ENCODE measurements around the gene SPON2. TPM values are rescaled to one million over a fixed set of nuclear protein-coding genes. Genes with fewer than 3 reads are reported as not detected.

The SPON2 gene
- total and polyA plus RNA-seq, 2 of the 4 experiments (the other 2 are of a cell fraction), result 21.1 to 177 TPM

DNA sequence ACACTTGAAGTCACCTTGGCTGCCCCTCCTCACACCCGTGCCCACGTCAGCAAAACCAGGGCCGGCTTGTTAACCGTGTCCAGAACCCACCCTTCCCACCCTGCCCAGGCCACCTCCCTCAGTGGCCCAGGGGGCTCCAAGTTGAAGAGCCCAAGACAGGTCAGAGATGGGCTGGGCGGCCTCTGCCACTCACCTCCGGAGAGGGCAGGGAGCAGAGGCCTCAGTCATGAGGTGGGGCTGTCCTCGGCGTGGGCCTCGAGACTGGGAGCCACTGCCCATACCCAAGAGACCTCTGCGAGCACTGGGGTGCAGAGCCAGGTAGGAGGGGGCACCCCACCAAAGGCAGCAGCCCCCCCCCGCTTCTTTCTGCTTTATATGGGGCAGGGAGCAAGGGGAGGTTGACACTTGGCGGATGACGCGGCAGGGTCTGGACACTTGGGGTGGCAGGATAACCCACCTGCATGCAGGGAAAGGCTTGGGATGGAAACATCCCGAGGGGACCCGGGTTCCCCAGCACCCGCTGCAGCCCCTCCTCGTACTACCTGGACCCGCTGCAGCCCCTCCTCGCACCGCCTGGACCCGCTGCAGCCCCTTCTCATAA is 38.0 kb upstream of the SPON2 start:
- CTCF ChIA-PET, result no interaction called here
- Histone ChIP-seq H2BK5ac (ENCODE audit: low read depth, low read length, poor library complexity, severe bottlenecking) (peak overlapping the region; percentile 77), H3K4me1 (ENCODE audit: control insufficient read depth, insufficient read depth, low read length) (peaks cover 34% of the 10 kb centered on the region), H3K4ac (ENCODE audit: low read depth, low read length) (peak overlapping the region; percentile 95), H2BK20ac (ENCODE audit: low read depth, low read length) (peak overlapping the region; percentile 67), H3K56ac (ENCODE audit: extremely low read depth, insufficient read depth, low read length) (peak overlapping the region; percentile 58; the same call in 1 of the 2 replicates), H3K27me3 (ENCODE audit: control insufficient read depth, insufficient read depth, low read length) (no peaks in the 10 kb centered on the region), H4K5ac (ENCODE audit: low read depth, low read length) (peak overlapping the region; percentile 83), H2BK15ac (ENCODE audit: low read depth, low read length) (no peak overlapping the region), H3K9me3 (ENCODE audit: control insufficient read depth, insufficient read depth, low read length) (no peaks in the 10 kb centered on the region), H3K27ac (ENCODE audit: insufficient read depth, low read length) (peak overlapping the region; percentile 83), H3K4me2 (ENCODE audit: low read depth, low read length) (peak overlapping the region; percentile 42; the same call in 1 of the 2 replicates), H4K8ac (ENCODE audit: low read depth in 2 of 2, low read length in 2 of 2) (peak overlapping the region; percentile 19 to 88; a peak in 2 of 4 replicates), H2AK5ac (ENCODE audit: low read depth, low read length) (peak overlapping the region; percentile 90), H3K23ac (ENCODE audit: low read depth, low read length) (peak overlapping the region; percentile 84; the same call in 1 of the 2 replicates), H3K9me1 (ENCODE audit: insufficient read depth, low read length) (peaks cover 13% of the 10 kb centered on the region), H4K91ac (ENCODE audit: insufficient read depth, low read depth, low read length) (peak overlapping the region; percentile 88), H3K36me3 (ENCODE audit: control insufficient read depth, insufficient read depth, low read length) (peaks cover 45% of the 10 kb centered on the region), H3K79me1 (ENCODE audit: low read depth in 1 of 2, low read length in 2 of 2) (peaks cover 0 to 34% of the 10 kb centered on the region in 2 experiments; a peak in 3 of 4 replicates), H2AFZ (replicated peaks; ENCODE audit: low read length, poor library complexity) (peak overlapping the region; percentile 61), H2AK9ac (replicated peaks; ENCODE audit: low read depth, low read length, poor library complexity) (peak overlapping the region; percentile 59), H2BK120ac (ENCODE audit: low read depth, low read length) (peak overlapping the region; percentile 82), H4K20me1 (ENCODE audit: insufficient read depth, low read length) (no peaks in the 10 kb centered on the region), H3K9ac (ENCODE audit: low read depth, low read length) (peak overlapping the region; percentile 61), H3K4me3 (ENCODE audit: insufficient read depth, low read depth, low read length) (no peak overlapping the region), H3K14ac (replicated peaks; ENCODE audit: low read depth, low read length) (peak overlapping the region; percentile 91), H3K18ac (ENCODE audit: low read depth, low read length) (peak overlapping the region; percentile 74)
- dilution Hi-C loops (cut with HindIII; ENCODE audit: low sequenced_read_pairs, unreplicated experiment), result no loop called here
- POLR2A ChIA-PET (ENCODE audit: unreplicated experiment), result no interaction called here
- TF ChIP-seq BHLHE40 (IDR thresholded peaks at IDR 0.05; ENCODE audit: low read depth, low read length) (no peak), CHD1 (IDR thresholded peaks at IDR 0.05; ENCODE audit: low read depth, low read length) (no peak), CEBPB (IDR thresholded peaks at IDR 0.05; ENCODE audit: low read depth, low read length) (no peak), RFX5 (IDR thresholded peaks at IDR 0.05; ENCODE audit: low read depth, low read length) (no peak), FOS (IDR thresholded peaks at IDR 0.05; ENCODE audit: low read depth, low read length) (no peak), MAZ (IDR thresholded peaks at IDR 0.05; ENCODE audit: borderline replicate concordance, low read depth, low read length) (no peak), MXI1 (IDR thresholded peaks at IDR 0.05; ENCODE audit: borderline replicate concordance, low read depth, low read length) (no peak), POLR2A (IDR thresholded peaks at IDR 0.05; ENCODE audit: low read depth, low read length) (no peak), SMC3 (IDR thresholded peaks at IDR 0.05; ENCODE audit: low read depth, low read length) (no peak), NFE2L2 (IDR thresholded peaks at IDR 0.05; ENCODE audit: low read depth, low read length) (no peak)
- TF ChIP-seq, protein P1, sequence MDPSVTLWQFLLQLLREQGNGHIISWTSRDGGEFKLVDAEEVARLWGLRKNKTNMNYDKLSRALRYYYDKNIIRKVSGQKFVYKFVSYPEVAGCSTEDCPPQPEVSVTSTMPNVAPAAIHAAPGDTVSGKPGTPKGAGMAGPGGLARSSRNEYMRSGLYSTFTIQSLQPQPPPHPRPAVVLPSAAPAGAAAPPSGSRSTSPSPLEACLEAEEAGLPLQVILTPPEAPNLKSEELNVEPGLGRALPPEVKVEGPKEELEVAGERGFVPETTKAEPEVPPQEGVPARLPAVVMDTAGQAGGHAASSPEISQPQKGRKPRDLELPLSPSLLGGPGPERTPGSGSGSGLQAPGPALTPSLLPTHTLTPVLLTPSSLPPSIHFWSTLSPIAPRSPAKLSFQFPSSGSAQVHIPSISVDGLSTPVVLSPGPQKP (IDR thresholded peaks at IDR 0.05; ENCODE audit: borderline replicate concordance, low read depth, low read length), result no peak
- TF ChIP-seq, protein P2, sequence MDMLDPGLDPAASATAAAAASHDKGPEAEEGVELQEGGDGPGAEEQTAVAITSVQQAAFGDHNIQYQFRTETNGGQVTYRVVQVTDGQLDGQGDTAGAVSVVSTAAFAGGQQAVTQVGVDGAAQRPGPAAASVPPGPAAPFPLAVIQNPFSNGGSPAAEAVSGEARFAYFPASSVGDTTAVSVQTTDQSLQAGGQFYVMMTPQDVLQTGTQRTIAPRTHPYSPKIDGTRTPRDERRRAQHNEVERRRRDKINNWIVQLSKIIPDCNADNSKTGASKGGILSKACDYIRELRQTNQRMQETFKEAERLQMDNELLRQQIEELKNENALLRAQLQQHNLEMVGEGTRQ (IDR thresholded peaks at IDR 0.05; ENCODE audit: low read depth, low read length), result no peak
- TF ChIP-seq, protein P3, sequence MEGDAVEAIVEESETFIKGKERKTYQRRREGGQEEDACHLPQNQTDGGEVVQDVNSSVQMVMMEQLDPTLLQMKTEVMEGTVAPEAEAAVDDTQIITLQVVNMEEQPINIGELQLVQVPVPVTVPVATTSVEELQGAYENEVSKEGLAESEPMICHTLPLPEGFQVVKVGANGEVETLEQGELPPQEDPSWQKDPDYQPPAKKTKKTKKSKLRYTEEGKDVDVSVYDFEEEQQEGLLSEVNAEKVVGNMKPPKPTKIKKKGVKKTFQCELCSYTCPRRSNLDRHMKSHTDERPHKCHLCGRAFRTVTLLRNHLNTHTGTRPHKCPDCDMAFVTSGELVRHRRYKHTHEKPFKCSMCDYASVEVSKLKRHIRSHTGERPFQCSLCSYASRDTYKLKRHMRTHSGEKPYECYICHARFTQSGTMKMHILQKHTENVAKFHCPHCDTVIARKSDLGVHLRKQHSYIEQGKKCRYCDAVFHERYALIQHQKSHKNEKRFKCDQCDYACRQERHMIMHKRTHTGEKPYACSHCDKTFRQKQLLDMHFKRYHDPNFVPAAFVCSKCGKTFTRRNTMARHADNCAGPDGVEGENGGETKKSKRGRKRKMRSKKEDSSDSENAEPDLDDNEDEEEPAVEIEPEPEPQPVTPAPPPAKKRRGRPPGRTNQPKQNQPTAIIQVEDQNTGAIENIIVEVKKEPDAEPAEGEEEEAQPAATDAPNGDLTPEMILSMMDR (conservative IDR thresholded peaks at IDR 0.05; ENCODE audit: low read depth, low read length), result no peak
- WGBS, 2 experiments (ENCODE audit: extremely low coverage in 2 of 2, insufficient read length in 1 of 2), result 100% methylated on average over 3 of the region's 22 CpGs; no CpG with 5 or more reads in 1 of the 2 experiments
- no peak for ATAC-seq (ENCODE audit: low read depth)
- BruUV-seq (replicated peaks), result no TSS peak
- in situ Hi-C loops (cut with MboI; ENCODE audit: low sequenced_read_pairs), result no loop called here
- no peak for DNase-seq
- intact Hi-C loops (cut with micrococcal nuclease), result loop anchor here (1.0 kb wide), 1 partner anchor 80 kb away; no protein-coding TSS in a partner anchor

All from IMR-90 (cell line).